T-helper 2 cell treated with Interferon-gamma antibody and Interleukin-4, amounts not matched to agents 5 μg/mL and 100 μg/mL, for 36 hours (primary cell): Measurements from ENCODE around the gene MAGEA9B.
"Not testable (repeated sequence)": the region's sequence is repeated elsewhere in the genome, so short reads cannot be mapped to it uniquely, and the experiment has no call there.

ENCODE experiments used
- DNase-seq: peaks from one replicate; pipeline ENCODE4 v3.0.0; 2021; ENCODE audit warnings: low spot score
- H3K27ac Mint-ChIP-seq: one replicate; pipeline ENCODE4 v1.8.0; 2021; ENCODE audit warnings: mild to moderate bottlenecking, mixed read lengths
- H3K27me3 Mint-ChIP-seq: one replicate; pipeline ENCODE4 v1.8.0; 2021; ENCODE audit warnings: low read depth, mixed read lengths
- H3K36me3 Mint-ChIP-seq: one replicate; pipeline ENCODE4 v1.8.0; 2021; ENCODE audit warnings: low read depth, mixed read lengths
- H3K4me1 Mint-ChIP-seq: one replicate; pipeline ENCODE4 v1.8.0; 2021; ENCODE audit warnings: low read depth, mixed read lengths
- H3K4me3 Mint-ChIP-seq: one replicate; pipeline ENCODE4 v1.8.0; 2022; ENCODE audit warnings: mild to moderate bottlenecking, moderate library complexity, mixed read lengths
- H3K9me3 Mint-ChIP-seq: one replicate; pipeline ENCODE4 v1.8.0; 2021; ENCODE audit warnings: mixed read lengths

The MAGEA9B gene, protein sequence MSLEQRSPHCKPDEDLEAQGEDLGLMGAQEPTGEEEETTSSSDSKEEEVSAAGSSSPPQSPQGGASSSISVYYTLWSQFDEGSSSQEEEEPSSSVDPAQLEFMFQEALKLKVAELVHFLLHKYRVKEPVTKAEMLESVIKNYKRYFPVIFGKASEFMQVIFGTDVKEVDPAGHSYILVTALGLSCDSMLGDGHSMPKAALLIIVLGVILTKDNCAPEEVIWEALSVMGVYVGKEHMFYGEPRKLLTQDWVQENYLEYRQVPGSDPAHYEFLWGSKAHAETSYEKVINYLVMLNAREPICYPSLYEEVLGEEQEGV

DNA sequence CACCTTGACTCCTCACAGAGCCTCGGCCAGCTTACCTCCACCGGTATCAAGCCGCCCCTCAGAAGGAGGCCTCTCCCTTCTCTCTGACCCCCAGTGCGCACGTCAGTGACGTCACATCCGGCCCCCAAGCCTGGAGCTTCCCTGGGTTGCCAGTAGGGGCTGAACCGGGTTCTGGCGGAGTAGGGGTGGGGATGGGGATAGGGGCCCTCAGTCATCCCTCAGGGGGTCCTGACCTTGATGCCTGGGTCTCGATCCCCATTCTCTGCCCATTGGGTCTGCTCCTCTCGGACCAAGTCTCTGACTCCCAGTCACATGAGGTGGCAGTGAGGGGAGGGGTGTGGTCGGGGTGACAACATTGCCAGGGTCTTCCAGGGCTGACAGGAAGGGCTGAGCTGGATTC lies at the start of gene MAGEA9B:
TSS of gene MAGEA9B (minus strand) at position 101 of the 400 bp plus-strand sequence. CDS start 4,280 bp downstream, outside the sequence.
- not testable (repeated sequence) for H3K27ac Mint-ChIP-seq, H3K4me1 Mint-ChIP-seq, DNase-seq, H3K36me3 Mint-ChIP-seq, H3K4me3 Mint-ChIP-seq, H3K9me3 Mint-ChIP-seq, H3K27me3 Mint-ChIP-seq

GRCh38 chrX:149633511-149633910 lies 46.3 kb upstream of the MAGEA9B start:
- peaks cover 22% of the 10 kb centered on the region for H3K4me1 Mint-ChIP-seq
- H3K27ac Mint-ChIP-seq = no peak overlapping the region
- H3K36me3 Mint-ChIP-seq = peaks cover 2% of the 10 kb centered on the region
- no peak for DNase-seq
- H3K9me3 Mint-ChIP-seq = no peaks in the 10 kb centered on the region
- peaks cover 5% of the 10 kb centered on the region for H3K27me3 Mint-ChIP-seq
- no peak overlapping the region for H3K4me3 Mint-ChIP-seq

DNA sequence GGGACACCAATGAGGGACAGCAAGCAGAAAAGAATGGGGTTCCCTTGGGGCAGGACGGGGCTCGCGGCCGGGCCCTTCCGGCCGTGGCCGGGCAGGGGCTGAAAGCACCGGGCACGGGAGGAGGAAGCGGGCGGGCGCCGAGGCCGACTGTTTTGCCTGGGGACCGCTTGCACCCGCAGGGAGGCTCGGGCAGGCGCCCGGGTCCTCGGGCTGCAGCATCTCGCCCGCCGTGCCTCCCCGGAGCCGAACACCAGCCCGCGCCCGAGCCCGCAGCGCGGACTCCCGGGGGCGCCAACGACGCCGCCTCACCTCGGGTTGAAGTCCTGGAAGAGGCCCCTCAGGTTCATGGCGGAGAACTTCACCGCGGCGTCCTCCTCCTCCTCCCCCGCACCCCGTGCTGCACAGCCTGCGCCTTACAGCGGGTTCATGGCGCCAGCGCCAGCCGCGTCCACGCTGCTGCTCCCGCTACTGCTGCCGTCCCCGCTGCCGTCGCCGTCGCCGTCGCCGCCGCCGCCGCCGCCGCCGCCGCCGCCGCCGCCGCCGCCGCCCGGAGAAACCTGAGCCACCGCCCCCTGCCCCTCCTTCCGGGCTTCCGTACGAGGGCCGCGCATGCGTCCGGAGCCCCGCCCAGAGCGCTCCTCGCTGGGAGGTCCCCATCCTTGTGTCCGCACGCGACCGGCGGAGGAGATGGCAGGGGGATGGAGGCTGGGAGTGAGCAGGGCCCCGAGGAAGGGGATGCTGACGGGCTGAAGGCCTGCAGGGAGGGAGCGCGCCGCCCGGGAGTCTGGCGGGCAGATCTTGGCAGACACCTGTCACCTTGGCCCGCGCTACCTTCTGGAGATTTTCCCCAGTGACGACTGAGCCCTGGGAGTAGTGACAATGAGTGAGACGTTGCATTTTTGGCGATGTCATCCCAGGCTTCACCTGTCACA lies 44.2 kb upstream of the MAGEA9B start, which contains the start of gene TMEM185A:
TSS of gene TMEM185A (minus strand) at position 559 of the 932 bp plus-strand sequence. CDS start at position 347, 212 bp downstream.
- Mint-ChIP-seq H3K9me3 (no peaks in the 10 kb centered on the region), H3K27me3 (peaks cover 5% of the 10 kb centered on the region), H3K27ac (peak within 1 kb of the TSS; percentile 82), H3K36me3 (peaks cover 2% of the 10 kb centered on the region), H3K4me3 (peak within 1 kb of the TSS; percentile 96), H3K4me1 (peaks cover 23% of the 10 kb centered on the region)
- DNase-seq = peak; percentile 74

DNA sequence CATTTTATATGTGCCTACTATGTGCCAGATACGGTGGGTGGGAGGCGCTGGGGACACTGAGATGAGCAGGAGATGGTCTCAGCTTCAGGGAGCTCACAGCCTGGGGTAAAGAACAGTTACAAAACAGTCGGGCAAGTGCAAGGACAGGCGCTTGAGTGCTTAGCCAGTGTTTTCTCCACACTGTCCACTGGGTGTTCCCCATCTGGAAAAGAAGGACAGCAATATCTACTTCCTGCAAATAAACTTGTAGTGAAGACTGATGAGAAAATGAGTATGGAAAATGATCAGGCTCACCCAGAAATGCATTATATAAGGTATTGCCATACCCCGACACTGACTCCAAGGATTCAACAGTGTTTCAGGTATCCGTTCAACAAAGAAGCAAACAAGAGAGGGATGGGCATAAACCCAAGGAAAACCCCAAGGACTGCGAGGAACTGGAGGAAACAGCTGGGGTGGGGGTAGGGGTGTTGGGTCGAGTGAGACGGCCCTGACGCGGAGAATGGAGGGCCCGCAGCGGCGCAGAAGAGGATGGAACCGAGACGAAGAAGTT lies 43.5 kb upstream of the MAGEA9B start:
- Mint-ChIP-seq H3K27ac (peak overlapping the region; percentile 82), H3K4me1 (peaks cover 23% of the 10 kb centered on the region), H3K27me3 (peaks cover 5% of the 10 kb centered on the region), H3K4me3 (peak overlapping the region; percentile 96), H3K9me3 (no peaks in the 10 kb centered on the region), H3K36me3 (peaks cover 2% of the 10 kb centered on the region)
- no peak for DNase-seq

DNA sequence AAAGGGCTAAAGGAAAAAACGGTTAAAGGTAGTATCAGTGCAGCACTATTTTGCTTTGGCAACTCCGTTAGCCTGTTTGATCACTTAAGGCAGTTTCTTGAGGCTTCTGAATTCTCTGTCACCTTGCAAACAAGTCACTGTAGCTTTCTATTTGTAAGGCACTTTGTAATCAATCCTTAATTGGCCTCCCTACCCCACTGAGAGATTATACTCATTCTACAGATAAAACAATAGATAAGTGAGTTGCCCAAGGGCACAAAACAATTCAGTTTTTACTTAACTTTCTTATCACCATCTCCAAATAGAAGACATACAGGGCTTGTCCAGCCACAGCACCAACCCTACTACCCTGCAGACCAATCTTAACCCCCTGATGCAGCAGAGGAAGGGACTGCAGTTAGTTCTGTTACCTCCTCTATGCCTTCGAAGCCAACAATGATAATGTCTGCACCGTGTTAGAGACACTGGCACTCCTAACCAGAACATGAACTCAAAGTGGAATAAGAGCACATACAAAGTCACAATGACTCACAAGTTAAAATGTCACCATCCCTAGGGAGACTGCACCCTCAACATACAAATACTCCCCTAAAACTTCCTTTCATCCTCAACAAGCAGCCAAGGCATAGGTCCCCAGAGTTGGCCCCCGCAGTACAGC lies 42.6 kb upstream of the MAGEA9B start:
- Mint-ChIP-seq H3K9me3 (no peaks in the 10 kb centered on the region), H3K4me1 (peaks cover 23% of the 10 kb centered on the region), H3K36me3 (peaks cover 2% of the 10 kb centered on the region), H3K4me3 (peak overlapping the region; percentile 96), H3K27ac (peak overlapping the region; percentile 38), H3K27me3 (peaks cover 5% of the 10 kb centered on the region)
- DNase-seq = no peak

GRCh38 chrX:149628768-149629167 lies 41.5 kb upstream of the MAGEA9B start:
- DNase-seq = no peak
- no peak overlapping the region for H3K27ac Mint-ChIP-seq
- H3K27me3 Mint-ChIP-seq = peaks cover 5% of the 10 kb centered on the region
- peaks cover 23% of the 10 kb centered on the region for H3K4me1 Mint-ChIP-seq
- H3K4me3 Mint-ChIP-seq = no peak overlapping the region
- H3K9me3 Mint-ChIP-seq = no peaks in the 10 kb centered on the region
- peaks cover 2% of the 10 kb centered on the region for H3K36me3 Mint-ChIP-seq

DNA sequence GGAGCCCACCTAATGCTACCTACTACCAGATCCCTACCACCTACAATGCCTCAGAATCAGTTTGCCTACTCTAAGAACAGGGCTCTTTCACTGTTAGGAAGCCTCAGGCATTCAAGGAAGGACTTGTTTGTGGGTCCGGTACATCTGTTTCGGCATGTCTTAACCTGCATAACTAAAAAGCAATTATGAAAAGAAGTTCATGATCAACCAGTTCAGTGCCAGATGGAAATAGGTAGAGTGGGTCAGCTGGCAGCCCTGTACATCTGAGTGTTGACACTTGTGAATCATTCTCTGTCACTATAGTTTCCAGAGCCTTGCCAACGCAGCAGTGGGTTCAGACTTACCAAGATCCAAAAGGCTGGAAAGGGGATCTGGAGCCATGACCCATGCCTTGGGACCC lies 41.0 kb upstream of the MAGEA9B start:
- no peak for DNase-seq
- H3K27me3 Mint-ChIP-seq = peaks cover 5% of the 10 kb centered on the region
- H3K4me1 Mint-ChIP-seq = peaks cover 23% of the 10 kb centered on the region
- H3K4me3 Mint-ChIP-seq = no peak overlapping the region
- H3K36me3 Mint-ChIP-seq = peaks cover 2% of the 10 kb centered on the region
- H3K27ac Mint-ChIP-seq = no peak overlapping the region
- no peaks in the 10 kb centered on the region for H3K9me3 Mint-ChIP-seq

DNA sequence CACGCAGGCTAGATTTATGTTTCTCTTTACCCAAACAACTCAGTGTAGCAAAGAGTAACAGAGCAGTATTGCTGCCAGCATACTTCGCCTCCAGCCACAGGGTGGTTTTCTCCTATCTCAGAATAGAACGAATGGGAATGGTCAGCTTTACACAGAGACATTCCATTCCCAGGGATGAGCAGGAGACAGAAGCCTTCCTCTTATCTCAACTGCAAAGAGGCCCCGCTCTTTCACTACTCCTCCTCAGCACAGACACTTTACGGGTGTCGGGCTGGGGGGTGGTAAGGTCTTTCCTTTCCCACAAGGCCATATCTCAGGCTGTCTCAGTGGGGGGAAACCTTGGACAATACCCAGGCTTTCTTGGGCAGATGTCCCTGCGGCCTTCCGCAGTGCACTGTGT lies 39.6 kb upstream of the MAGEA9B start:
- not testable (repeated sequence) for DNase-seq, H3K4me3 Mint-ChIP-seq, H3K9me3 Mint-ChIP-seq, H3K27me3 Mint-ChIP-seq, H3K27ac Mint-ChIP-seq, H3K36me3 Mint-ChIP-seq
- peaks cover 18% of the 10 kb centered on the region for H3K4me1 Mint-ChIP-seq

- not testable (repeated sequence) for H3K4me3 Mint-ChIP-seq, H3K36me3 Mint-ChIP-seq, H3K27ac Mint-ChIP-seq, H3K27me3 Mint-ChIP-seq, DNase-seq, H3K9me3 Mint-ChIP-seq, H3K4me1 Mint-ChIP-seq
These were observed 32.4 kb upstream of the MAGEA9B start for GRCh38 chrX:149619662-149620061.

DNA sequence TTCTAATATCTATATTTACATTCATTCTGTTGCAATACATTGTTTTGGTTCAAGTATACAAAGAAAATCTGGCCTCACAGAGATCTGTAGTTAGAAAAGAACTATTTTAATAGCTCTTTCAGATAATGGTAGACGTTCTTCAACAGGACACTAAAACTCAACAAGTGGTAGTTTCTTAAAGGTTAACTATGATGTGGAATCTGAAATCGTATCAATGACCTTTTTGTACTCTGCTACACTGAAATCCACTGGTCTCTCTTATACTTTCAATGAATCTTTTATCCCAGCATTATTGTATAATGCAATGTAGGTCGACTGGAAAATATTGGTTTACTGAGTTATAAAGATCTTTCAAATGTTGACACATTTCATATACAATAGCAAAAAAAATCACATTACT lies 31.6 kb upstream of the MAGEA9B start:
- Mint-ChIP-seq H3K27me3 (no peaks in the 10 kb centered on the region), H3K9me3 (no peaks in the 10 kb centered on the region)
- no peak for DNase-seq

GRCh38 chrX:149611623-149612175 lies 24.4 kb upstream of the MAGEA9B start:
- Mint-ChIP-seq H3K27me3 (no peaks in the 10 kb centered on the region), H3K4me1 (peaks cover 2% of the 10 kb centered on the region), H3K4me3 (no peak overlapping the region), H3K27ac (no peak overlapping the region), H3K9me3 (no peaks in the 10 kb centered on the region), H3K36me3 (peaks cover 8% of the 10 kb centered on the region)
- DNase-seq = no peak

More for the DNA sequence above, 31.6 kb upstream of the MAGEA9B start:
- Mint-ChIP-seq H3K36me3 (no peaks in the 10 kb centered on the region), H3K4me1 (no peaks in the 10 kb centered on the region), H3K27ac (no peak overlapping the region), H3K4me3 (no peak overlapping the region)

- H3K4me1 Mint-ChIP-seq = peaks cover 2% of the 10 kb centered on the region
- H3K4me3 Mint-ChIP-seq = no peak overlapping the region
- DNase-seq = no peak
- H3K27me3 Mint-ChIP-seq = no peaks in the 10 kb centered on the region
- no peak overlapping the region for H3K27ac Mint-ChIP-seq
- H3K9me3 Mint-ChIP-seq = no peaks in the 10 kb centered on the region
- peaks cover 12% of the 10 kb centered on the region for H3K36me3 Mint-ChIP-seq
These were observed 23.3 kb upstream of the MAGEA9B start for GRCh38 chrX:149610511-149610910.

DNA sequence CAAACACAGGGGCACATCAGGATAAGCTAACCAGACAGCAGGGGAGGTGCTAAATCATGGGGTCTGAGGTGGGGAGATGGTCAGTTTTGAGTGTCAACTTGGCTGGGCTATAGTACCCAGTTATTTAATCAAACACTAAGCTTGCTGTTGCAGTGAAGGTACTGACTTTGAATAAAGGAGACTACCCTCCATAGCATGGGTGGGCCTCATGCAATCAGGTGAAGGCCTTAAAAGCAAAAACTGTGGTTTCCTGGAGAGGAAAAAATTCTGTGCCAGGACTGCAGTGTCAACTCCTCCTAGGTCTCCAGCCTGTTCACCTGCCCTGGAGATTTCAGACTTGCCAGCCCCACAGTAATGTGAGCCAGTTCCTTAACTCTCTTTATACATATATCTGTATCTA lies 20.4 kb upstream of the MAGEA9B start:
- H3K9me3 Mint-ChIP-seq = no peaks in the 10 kb centered on the region

More for the DNA sequence above, 20.4 kb upstream of the MAGEA9B start:
- H3K27ac Mint-ChIP-seq = no peak overlapping the region
- H3K4me3 Mint-ChIP-seq = no peak overlapping the region
- no peak for DNase-seq
- H3K27me3 Mint-ChIP-seq = no peaks in the 10 kb centered on the region
- peaks cover 14% of the 10 kb centered on the region for H3K36me3 Mint-ChIP-seq
- H3K4me1 Mint-ChIP-seq = peaks cover 2% of the 10 kb centered on the region
